Esophagus muscularis mucosa (tissue), 4 donors: ENCODE measurements around the gene FLYWCH2. TPM values are rescaled to one million over a fixed set of nuclear protein-coding genes. Genes with fewer than 3 reads are reported as not detected.
A peak's percentile ranks its signal among the peaks of the same experiment; 100 is the strongest.

Source experiments
- DNase-seq: peaks from one replicate; pipeline ENCODE4 v3.0.0-alpha.2; 2017; ENCODE audit errors: extremely low spot score
- H3K27ac ChIP-seq, 4 donors: fragments of 200-600 bp; sonication (generic); replicated peaks in 1 of 4; 1 replicate in 3 of 4; 2 replicates in 1 of 4; pipeline ENCODE4 v1.5.1; 2016 to 2019; ENCODE audit warnings: mild to moderate bottlenecking in 1 of 4
- H3K27me3 ChIP-seq, 4 donors: fragments of 200-600 bp; sonication (generic); one replicate each; pipeline versions ENCODE4 v1.5.1 to v1.6.0; 2016 to 2019
- H3K36me3 ChIP-seq, 4 donors: fragments of 200-600 bp; sonication (generic); one replicate each; pipeline ENCODE4 v1.5.1; 2016 to 2019
- H3K4me1 ChIP-seq, 4 donors: fragments of 200-600 bp; sonication (generic); one replicate each; pipeline ENCODE4 v1.5.1; 2016 to 2019
- H3K4me3 ChIP-seq, 4 donors: fragments of 200-600 bp; sonication (generic); 1 replicate in 2 of 4; 2 replicates in 2 of 4; pipeline ENCODE4 v1.5.1; 2016 to 2019; ENCODE audit warnings: mild to moderate bottlenecking in 4 of 4, moderate library complexity in 1 of 4
- H3K9me3 ChIP-seq, 4 donors: fragments of 200-600 bp; sonication (generic); 1 replicate in 3 of 4; 2 replicates in 1 of 4; pipeline ENCODE4 v1.5.1; 2016 to 2019
- EP300 ChIP-seq: sonication (generic); formaldehyde crosslinking; IDR thresholded peaks from one replicate; pipeline ENCODE4 v1.6.1; 2017; ENCODE audit warnings: antibody characterized with exemption
- POLR2A ChIP-seq: fragments of 450-650 bp; IDR thresholded peaks from one replicate; pipeline ENCODE4 v1.6.1; 2017; ENCODE audit warnings: antibody characterized with exemption, moderate library complexity, mild to moderate bottlenecking, low read depth
- POLR2AphosphoS5 ChIP-seq, 2 donors: sonication (generic); formaldehyde crosslinking; IDR thresholded peaks; one replicate each; pipeline ENCODE4 v1.6.1; 2017; ENCODE audit warnings: antibody characterized with exemption in 2 of 2
- WGBS: methylation state at CpG from one replicate; pipeline ENCODE4 v1.1.5; 2018; 5-methylcytosine and 5-hydroxymethylcytosine counted together
- intact Hi-C: fragments of 100-400 bp; cut with DNase I; formaldehyde crosslinking; loops from one replicate; pipeline ENCODE4 v1.15.1; 2023
- total RNA-seq, 4 donors: library from RNA; depleted of rRNA; stranded (reverse); fragments of >200 nt; gene quantifications; one replicate each; pipeline versions ENCODE4 v1.1.0 to v1.2.1, GENCODE V29; 2016
- TF ChIP-seq, protein P1 (sequence below), 3 experiments: fragments of 200-600 bp in 2 of 3; fragments of 450-650 bp in 1 of 3; sonication (generic) in 2 of 3; IDR thresholded peaks; one replicate each; pipeline ENCODE4 v1.5.1; 2017 to 2019; ENCODE audit warnings: antibody characterized with exemption in 3 of 3, mild to moderate bottlenecking in 2 of 3, moderate library complexity in 1 of 3

Gene FLYWCH2
- total RNA-seq, 4 donors from 2014 or later, result 41.9 to 47.2 (median 43.9) TPM

DNA sequence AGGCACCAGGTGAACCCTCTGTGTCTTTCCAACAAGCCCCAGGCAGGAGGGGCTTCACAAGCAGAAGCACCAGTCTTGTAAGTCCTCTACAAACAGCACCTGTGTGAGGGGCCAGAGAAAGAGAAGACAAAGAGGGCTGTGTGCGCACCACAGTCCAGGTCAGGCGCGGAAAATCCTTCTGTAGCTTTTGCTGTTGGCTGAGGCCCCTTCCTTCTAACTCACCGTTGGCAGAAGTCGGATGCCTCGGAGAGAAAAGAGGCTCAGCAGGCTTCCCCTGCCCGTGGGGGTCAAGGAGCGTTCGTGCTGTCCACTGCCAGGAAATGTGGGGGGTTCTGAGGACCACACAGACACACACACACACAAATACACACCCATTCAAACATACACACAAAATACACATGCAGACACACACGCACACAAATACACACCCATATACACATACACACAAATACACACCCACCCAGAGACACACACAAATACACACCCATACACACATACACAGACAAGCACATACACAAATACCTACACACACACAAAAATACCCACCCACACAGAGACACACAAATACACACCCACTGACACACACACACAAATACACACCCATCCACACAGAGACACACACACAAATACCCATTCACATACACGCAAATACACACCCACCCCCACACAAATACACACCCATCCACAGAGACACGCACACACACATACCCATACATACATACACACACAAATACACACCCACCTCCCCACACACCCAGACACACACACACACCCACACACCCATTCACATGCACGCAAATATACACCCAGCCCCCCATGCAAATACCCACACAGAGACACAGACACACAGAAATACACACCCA is 46.1 kb upstream of the FLYWCH2 start:
- Histone ChIP-seq H3K27ac (peak overlapping the region in 1 of 4 donors; percentile 48), H3K9me3 (no peaks in the 10 kb centered on the region), H3K36me3 (no peaks in the 10 kb centered on the region), H3K4me1 (peaks cover 4 to 14% (median 11%) of the 10 kb centered on the region in 4 donors), H3K27me3 (peaks cover 0 to 71% (median 2%) of the 10 kb centered on the region in 4 donors), H3K4me3 (no peak overlapping the region)
- 63% methylated on average over 13 of the region's 13 CpGs for WGBS
- intact Hi-C loops, result no loop called here
- TF ChIP-seq POLR2AphosphoS5 (IDR thresholded peaks at IDR 0.05) (no peak), EP300 (no peak), POLR2A (no peak)
- TF ChIP-seq, protein P1, sequence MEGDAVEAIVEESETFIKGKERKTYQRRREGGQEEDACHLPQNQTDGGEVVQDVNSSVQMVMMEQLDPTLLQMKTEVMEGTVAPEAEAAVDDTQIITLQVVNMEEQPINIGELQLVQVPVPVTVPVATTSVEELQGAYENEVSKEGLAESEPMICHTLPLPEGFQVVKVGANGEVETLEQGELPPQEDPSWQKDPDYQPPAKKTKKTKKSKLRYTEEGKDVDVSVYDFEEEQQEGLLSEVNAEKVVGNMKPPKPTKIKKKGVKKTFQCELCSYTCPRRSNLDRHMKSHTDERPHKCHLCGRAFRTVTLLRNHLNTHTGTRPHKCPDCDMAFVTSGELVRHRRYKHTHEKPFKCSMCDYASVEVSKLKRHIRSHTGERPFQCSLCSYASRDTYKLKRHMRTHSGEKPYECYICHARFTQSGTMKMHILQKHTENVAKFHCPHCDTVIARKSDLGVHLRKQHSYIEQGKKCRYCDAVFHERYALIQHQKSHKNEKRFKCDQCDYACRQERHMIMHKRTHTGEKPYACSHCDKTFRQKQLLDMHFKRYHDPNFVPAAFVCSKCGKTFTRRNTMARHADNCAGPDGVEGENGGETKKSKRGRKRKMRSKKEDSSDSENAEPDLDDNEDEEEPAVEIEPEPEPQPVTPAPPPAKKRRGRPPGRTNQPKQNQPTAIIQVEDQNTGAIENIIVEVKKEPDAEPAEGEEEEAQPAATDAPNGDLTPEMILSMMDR (IDR thresholded peaks at IDR 0.05), result no peak
- DNase-seq, result no peak

DNA sequence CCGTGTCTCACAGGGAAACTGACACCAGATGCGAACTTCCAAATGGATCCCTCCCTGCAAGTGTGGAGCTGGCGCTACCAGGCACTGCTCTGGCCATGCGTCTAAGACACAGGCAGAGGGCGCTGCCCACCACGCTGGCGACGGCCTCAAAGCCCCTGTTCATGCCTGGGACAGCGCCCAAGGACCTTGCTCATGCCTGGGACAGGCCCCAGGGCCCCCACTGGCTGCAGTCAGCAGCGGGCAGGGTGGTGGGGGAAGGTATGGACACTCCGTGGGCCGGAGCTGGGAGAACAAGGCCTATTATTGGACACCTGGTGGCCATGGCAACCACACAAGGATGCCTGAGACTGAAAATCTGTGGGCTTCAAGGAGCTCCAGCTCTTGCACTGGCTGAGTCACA is 44.1 kb upstream of the FLYWCH2 start:
- Histone ChIP-seq H3K4me1 (peaks cover 11 to 23% (median 18%) of the 10 kb centered on the region in 4 donors), H3K27ac (no peak overlapping the region), H3K36me3 (no peaks in the 10 kb centered on the region), H3K9me3 (no peaks in the 10 kb centered on the region), H3K4me3 (no peak overlapping the region), H3K27me3 (peaks cover 0 to 68% (median 2%) of the 10 kb centered on the region in 4 donors)
- intact Hi-C loops, result no loop called here
- TF ChIP-seq POLR2AphosphoS5 (IDR thresholded peaks at IDR 0.05), result no peak
- TF ChIP-seq, protein P1 (IDR thresholded peaks at IDR 0.05), result peak; percentile 27 to 55 (median 35)
- no peak for DNase-seq
- 6% methylated on average over 11 of the region's 12 CpGs for WGBS

DNA sequence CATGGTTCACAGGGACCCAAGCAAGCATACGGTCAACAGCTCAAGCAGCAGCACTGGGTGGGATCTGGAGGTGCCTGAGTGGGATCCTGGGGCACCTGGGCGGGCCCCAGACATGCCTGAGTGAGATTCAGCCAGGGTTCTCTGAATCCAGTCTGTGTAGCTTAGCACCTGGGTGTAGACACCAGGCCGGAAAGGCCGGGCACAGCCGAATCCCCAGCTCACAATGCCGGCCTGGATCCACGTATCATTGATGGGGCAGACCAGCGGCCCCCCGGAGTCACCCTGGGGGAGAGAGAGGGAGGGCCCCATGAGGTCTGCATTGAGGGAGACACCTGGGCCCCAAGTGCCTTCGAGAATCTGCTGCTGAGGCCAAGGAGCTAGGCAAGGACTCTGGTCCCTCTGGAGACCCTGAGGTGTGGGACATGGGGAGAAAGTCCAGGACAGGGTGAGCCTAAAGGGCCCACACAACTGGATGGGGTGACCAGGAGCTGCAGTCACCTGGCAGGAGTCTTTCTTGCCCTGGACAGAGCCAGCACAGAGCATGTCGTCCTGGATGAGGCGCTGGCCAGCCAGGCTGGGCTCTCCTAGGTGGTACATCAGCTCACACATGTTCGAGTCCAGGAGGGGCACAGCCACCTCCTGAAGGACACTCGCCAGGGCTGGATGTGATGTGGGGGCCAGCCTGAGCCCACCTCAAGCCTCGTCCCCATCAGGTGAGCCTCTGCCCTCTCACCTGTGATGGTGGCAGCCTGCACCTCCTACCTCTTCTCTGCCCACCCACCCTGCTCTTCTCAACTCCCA is 43.2 kb upstream of the FLYWCH2 start:
- intact Hi-C loops, result no loop called here
- Histone ChIP-seq H3K27me3 (peaks cover 0 to 68% (median 2%) of the 10 kb centered on the region in 4 donors), H3K9me3 (no peaks in the 10 kb centered on the region), H3K36me3 (no peaks in the 10 kb centered on the region), H3K4me1 (peaks cover 11 to 23% (median 18%) of the 10 kb centered on the region in 4 donors), H3K27ac (no peak overlapping the region), H3K4me3 (no peak overlapping the region)
- TF ChIP-seq POLR2AphosphoS5 (IDR thresholded peaks at IDR 0.05) (no peak), EP300 (no peak), POLR2A (no peak)
- TF ChIP-seq, protein P1 (IDR thresholded peaks at IDR 0.05), result no peak
- no peak for DNase-seq
- 92% methylated on average over 13 of the region's 15 CpGs for WGBS

DNA sequence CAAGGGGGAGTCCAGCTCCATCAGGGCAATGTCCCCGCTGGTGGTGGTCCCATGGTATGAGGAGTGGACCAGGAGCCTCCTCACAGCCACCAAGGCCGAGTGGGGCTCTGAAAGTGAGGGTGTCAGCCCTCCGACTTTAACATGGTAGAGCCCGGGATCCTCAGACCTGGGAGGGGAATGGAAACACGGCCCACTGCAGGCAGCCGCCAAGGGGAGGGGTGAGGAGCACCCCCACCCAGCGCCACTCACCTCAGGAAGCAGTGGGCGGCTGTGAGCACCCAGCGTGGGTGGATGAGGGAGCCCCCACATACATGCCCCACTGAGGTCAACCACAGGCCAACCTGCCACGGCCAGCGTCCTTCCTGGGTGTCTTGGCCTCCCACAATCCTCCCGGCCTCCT is 42.1 kb upstream of the FLYWCH2 start:
- H3K27ac ChIP-seq, result no peak overlapping the region
- no peaks in the 10 kb centered on the region for H3K9me3 ChIP-seq
- H3K36me3 ChIP-seq, result no peaks in the 10 kb centered on the region
- H3K4me1 ChIP-seq, result peaks cover 11 to 18% (median 15%) of the 10 kb centered on the region in 4 donors
- WGBS, result 94% methylated on average over 9 of the region's 12 CpGs
- DNase-seq, result no peak
- TF ChIP-seq, protein P1 (IDR thresholded peaks at IDR 0.05), result no peak
- TF ChIP-seq POLR2AphosphoS5 (IDR thresholded peaks at IDR 0.05) (no peak), POLR2A (no peak)
- H3K27me3 ChIP-seq, result peaks cover 0 to 68% (median 2%) of the 10 kb centered on the region in 4 donors
- no peak overlapping the region for H3K4me3 ChIP-seq
- intact Hi-C loops, result no loop called here
